ENCODE results near the gene KCNQ2.

The KCNQ2 gene

DNA sequence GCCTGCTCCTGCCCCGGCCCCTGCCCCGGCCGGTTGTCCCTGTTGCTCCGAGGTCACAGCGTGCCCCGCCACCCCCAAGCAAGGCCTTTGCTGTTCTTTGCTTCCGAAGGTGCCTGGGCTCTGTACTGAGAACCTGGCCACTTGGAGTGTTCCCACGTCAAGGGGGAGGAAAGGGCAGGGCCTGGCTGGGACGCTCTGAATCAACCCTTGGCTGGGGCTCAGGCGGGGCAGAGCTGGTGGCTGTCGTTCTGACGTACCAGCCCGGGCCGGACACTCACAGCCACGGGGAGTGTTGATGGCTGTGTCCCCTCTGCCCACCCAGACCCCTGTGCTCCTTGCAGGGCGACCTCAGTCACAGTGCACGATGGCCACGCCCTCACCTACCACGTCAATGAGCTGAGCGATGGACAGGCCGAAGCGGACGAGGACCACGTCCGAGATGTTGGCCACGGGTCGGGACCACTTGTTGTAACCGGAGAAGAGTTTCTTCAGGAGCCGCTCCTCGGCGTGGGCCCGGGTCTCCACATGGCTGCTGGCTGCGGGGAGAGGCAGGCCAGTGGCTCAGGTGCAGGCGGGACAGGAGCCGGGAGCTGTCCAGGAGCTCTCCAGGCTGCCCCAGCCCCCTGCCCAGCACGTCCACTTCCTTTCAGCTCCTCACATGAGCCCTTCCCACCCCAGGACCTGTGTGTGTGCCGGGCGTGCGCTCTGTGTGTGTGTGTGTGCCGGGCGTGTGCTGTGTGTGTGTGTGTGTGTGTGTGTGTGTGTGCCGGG is 113.1 kb downstream of the KCNQ2 start:
- in situ Hi-C loops (cut with MboI; ENCODE audit: low sequenced_read_pairs, unreplicated experiment), result no loop called here
- no peak for DNase-seq (ENCODE audit: low spot score)
- no peak for TF ChIP-seq CTCF (IDR thresholded peaks at IDR 0.05; ENCODE audit: borderline replicate concordance, control extremely low read depth, extremely low read depth, insufficient read depth, missing control alignments)

DNA sequence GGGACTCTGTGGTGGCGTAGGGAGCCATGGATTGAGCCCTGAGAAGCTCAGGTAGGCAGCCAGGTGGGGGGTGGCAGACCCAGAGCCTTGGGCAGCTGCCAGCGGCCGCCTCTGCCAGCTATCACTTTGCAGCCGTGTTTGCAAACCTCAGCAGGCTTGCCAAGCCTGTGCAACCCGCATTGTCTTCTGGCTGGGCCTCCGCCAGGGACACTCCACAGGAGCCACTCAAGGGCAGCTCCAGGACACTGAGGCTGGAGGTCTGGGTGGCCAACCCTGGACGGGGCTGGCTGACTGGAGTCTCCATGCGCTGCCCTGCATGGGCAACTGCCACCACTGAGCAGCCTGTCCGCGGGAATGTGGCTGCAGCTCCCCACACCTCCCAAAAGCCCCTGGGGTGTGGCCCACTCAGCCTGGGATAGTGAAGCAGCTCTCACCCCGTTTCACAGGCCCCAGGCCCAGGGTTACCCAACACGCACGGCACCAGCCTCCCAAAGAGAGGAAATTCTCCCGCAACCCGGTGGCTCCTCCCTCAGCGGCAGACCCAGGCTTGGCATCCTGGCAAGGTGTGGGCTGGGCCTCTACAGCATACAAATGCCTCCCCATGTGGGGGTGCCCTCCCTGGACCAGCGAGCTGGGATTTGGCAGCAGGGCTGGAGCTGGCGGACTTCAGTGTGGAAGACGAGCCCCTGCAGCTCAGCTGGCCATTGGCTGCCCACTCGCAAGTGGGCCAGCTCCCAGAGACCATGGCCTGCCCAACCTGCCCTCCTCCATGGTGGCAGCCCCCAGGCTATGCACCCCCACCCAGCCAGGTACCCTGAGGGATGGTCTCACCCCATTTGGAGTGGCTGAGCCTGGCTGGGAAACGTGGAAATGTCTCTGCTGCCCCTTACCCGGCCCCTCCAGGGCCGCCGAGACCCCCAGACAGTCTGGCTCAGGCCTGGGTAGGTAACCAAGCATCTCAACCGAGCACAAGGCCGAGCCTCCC is 114.2 kb downstream of the KCNQ2 start:
- in situ Hi-C loops (cut with MboI; ENCODE audit: low sequenced_read_pairs, unreplicated experiment), result no loop called here
- no peak for TF ChIP-seq CTCF (IDR thresholded peaks at IDR 0.05; ENCODE audit: borderline replicate concordance, control extremely low read depth, extremely low read depth, insufficient read depth, missing control alignments)
- no peak for DNase-seq (ENCODE audit: low spot score)

GRCh38 chr20:63356931-63357879 is 115.2 kb downstream of the KCNQ2 start:
- no peak for DNase-seq (ENCODE audit: low spot score)
- in situ Hi-C loops (cut with MboI; ENCODE audit: low sequenced_read_pairs, unreplicated experiment), result no loop called here
- TF ChIP-seq CTCF (IDR thresholded peaks at IDR 0.05; ENCODE audit: borderline replicate concordance, control extremely low read depth, extremely low read depth, insufficient read depth, missing control alignments), result no peak

- no peak for DNase-seq (ENCODE audit: low spot score)
- in situ Hi-C loops (cut with MboI; ENCODE audit: low sequenced_read_pairs, unreplicated experiment), result no loop called here
- no peak for TF ChIP-seq CTCF (IDR thresholded peaks at IDR 0.05; ENCODE audit: borderline replicate concordance, control extremely low read depth, extremely low read depth, insufficient read depth, missing control alignments)
Measured at GRCh38 chr20:63356511-63356910, 115.9 kb downstream of the KCNQ2 start.

GRCh38 chr20:63355781-63356295 is 116.6 kb downstream of the KCNQ2 start:
- DNase-seq (ENCODE audit: low spot score), result no peak
- in situ Hi-C loops (cut with MboI; ENCODE audit: low sequenced_read_pairs, unreplicated experiment), result no loop called here
- TF ChIP-seq CTCF (IDR thresholded peaks at IDR 0.05; ENCODE audit: borderline replicate concordance, control extremely low read depth, extremely low read depth, insufficient read depth, missing control alignments), result no peak

Data from GM13976 (cell line).